ENCODE measurements around the gene CGB7.

DNA sequence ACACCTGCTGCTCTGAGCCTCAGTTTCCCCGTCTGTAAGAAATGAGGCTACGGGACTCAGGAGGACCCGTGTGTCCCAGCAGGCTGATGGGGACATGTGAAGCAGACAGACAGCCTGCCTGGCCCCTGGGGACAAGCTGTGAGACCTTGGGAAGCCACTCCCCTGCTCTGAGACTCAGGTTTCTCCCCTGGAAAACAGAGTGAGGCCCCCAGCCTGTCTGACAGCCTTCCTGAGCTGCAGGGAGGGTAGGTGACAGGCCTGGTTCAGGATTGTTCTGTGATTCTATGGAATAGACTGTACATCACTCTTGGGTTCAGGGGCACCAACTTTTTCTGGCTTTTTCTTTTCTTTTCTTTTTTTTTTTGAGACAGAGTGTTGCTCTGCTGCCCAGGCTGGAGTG, 10.0 kb upstream of the CGB7 start:
- TF ChIP-seq, protein P1, sequence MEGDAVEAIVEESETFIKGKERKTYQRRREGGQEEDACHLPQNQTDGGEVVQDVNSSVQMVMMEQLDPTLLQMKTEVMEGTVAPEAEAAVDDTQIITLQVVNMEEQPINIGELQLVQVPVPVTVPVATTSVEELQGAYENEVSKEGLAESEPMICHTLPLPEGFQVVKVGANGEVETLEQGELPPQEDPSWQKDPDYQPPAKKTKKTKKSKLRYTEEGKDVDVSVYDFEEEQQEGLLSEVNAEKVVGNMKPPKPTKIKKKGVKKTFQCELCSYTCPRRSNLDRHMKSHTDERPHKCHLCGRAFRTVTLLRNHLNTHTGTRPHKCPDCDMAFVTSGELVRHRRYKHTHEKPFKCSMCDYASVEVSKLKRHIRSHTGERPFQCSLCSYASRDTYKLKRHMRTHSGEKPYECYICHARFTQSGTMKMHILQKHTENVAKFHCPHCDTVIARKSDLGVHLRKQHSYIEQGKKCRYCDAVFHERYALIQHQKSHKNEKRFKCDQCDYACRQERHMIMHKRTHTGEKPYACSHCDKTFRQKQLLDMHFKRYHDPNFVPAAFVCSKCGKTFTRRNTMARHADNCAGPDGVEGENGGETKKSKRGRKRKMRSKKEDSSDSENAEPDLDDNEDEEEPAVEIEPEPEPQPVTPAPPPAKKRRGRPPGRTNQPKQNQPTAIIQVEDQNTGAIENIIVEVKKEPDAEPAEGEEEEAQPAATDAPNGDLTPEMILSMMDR (IDR thresholded peaks at IDR 0.05) = no peak
- TF ChIP-seq POLR2A (IDR thresholded peaks at IDR 0.05) (no peak), POLR2AphosphoS5 (IDR thresholded peaks at IDR 0.05) (no peak)

Data from transverse colon (tissue), 4 donors.